Vagina (tissue), 2 donors: ENCODE data around the gene ONECUT2. TPM values are rescaled to one million over a fixed set of nuclear protein-coding genes. Genes with fewer than 3 reads are reported as not detected.

ENCODE experiments used
- DNase-seq, 2 donors: peaks; one replicate each; pipeline ENCODE4 v3.0.0-alpha.2; 2017; ENCODE audit errors: extremely low spot score in 2 of 2
- H3K27ac ChIP-seq: fragments of 200-600 bp; sonication (generic); one replicate; pipeline ENCODE4 v1.5.1; 2019
- H3K27me3 ChIP-seq: fragments of 200-600 bp; sonication (generic); one replicate; pipeline ENCODE4 v1.5.1; 2019
- H3K36me3 ChIP-seq, 2 donors: fragments of 200-600 bp; sonication (generic); one replicate each; pipeline ENCODE4 v1.5.1; 2017 to 2019
- H3K4me1 ChIP-seq: fragments of 200-600 bp; sonication (generic); one replicate; pipeline ENCODE4 v1.5.1; 2019
- H3K4me3 ChIP-seq, 2 donors: fragments of 200-600 bp; sonication (generic); 1 replicate in 1 of 2; 2 replicates in 1 of 2; pipeline ENCODE4 v1.5.1; 2016 to 2019
- H3K9me3 ChIP-seq: fragments of 200-600 bp; sonication (generic); one replicate; pipeline ENCODE4 v1.5.1; 2019
- POLR2A ChIP-seq, 2 donors: fragments of 450-650 bp; IDR thresholded peaks; one replicate each; pipeline ENCODE4 v1.6.1; 2017; ENCODE audit warnings: antibody characterized with exemption in 2 of 2, mild to moderate bottlenecking in 2 of 2, moderate library complexity in 2 of 2
- POLR2AphosphoS5 ChIP-seq, 2 donors: sonication (generic); formaldehyde crosslinking; IDR thresholded peaks; one replicate each; pipeline ENCODE4 v1.9.0; 2017; ENCODE audit warnings: antibody characterized with exemption in 2 of 2, mild to moderate bottlenecking in 2 of 2, low read depth in 1 of 2; ENCODE audit not compliant: insufficient read depth in 1 of 2
- intact Hi-C: fragments of 100-400 bp; cut with DNase I; formaldehyde crosslinking; loops from one replicate; pipeline ENCODE4 v1.15.1; 2023
- total RNA-seq: library from RNA; depleted of rRNA; stranded (reverse); fragments of >200 nt; gene quantifications from one replicate; pipeline ENCODE4 v1.2.3, GENCODE V29; 2016
- TF ChIP-seq, protein P1 (sequence below), 3 experiments: fragments of 450-650 bp in 2 of 3; fragments of 200-600 bp in 1 of 3; sonication (generic) in 1 of 3; IDR thresholded peaks; one replicate each; pipeline ENCODE4 v1.5.1; 2017 to 2019; ENCODE audit warnings: antibody characterized with exemption in 3 of 3, mild to moderate bottlenecking in 2 of 3, moderate library complexity in 2 of 3

ONECUT2 gene
- total RNA-seq, 1 donor from 2014 or later, result not detected

DNA sequence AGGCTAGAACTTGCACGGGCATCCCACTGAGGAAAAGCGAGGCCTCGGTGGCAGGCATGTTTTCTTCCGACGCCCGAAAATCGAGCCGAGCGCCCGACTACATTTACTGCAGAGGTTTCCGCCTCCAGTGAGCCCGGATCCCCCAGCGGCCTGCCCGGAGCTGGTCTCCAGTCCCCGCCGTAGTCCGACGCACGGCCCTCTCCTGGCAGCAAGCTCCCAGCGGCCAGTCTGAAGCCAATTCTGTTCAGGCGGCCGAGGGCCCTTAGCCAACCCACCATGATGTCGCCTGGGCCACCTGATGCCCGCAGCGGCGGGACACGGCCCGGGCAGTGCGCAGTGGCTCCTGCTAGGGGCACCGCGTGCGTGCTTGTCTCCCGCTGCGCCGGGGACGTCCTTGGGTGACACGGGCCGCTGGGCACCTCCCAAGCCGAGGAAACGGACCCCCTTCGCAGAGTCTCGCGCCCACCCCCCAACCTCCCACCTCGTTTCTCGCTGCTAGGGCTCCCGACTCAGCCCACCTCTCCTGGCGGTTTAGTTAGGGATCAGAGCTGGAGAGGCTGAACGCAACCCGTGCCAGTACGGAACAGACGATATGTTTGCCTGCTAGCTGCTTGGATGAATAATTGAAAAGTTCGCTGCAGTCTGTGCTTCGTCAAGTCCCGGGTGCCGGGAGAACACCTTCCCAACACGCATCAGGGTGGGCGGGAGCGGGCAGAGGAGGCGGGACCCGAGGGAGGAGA, 5.3 kb downstream of the ONECUT2 start:
- no peak for DNase-seq
- TF ChIP-seq POLR2A (IDR thresholded peaks at IDR 0.05) (no peak), POLR2AphosphoS5 (IDR thresholded peaks at IDR 0.05; ENCODE audit: insufficient read depth in 1 of 2, low read depth in 1 of 2) (no peak)
- TF ChIP-seq, protein P1, sequence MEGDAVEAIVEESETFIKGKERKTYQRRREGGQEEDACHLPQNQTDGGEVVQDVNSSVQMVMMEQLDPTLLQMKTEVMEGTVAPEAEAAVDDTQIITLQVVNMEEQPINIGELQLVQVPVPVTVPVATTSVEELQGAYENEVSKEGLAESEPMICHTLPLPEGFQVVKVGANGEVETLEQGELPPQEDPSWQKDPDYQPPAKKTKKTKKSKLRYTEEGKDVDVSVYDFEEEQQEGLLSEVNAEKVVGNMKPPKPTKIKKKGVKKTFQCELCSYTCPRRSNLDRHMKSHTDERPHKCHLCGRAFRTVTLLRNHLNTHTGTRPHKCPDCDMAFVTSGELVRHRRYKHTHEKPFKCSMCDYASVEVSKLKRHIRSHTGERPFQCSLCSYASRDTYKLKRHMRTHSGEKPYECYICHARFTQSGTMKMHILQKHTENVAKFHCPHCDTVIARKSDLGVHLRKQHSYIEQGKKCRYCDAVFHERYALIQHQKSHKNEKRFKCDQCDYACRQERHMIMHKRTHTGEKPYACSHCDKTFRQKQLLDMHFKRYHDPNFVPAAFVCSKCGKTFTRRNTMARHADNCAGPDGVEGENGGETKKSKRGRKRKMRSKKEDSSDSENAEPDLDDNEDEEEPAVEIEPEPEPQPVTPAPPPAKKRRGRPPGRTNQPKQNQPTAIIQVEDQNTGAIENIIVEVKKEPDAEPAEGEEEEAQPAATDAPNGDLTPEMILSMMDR (IDR thresholded peaks at IDR 0.05), result no peak
- no peak overlapping the region for H3K27ac ChIP-seq
- no peak overlapping the region for H3K4me3 ChIP-seq
- intact Hi-C loops, result no loop called here
- H3K4me1 ChIP-seq, result peaks cover 55% of the 10 kb centered on the region
- H3K27me3 ChIP-seq, result peaks cover 36% of the 10 kb centered on the region
- H3K36me3 ChIP-seq, result no peaks in the 10 kb centered on the region
- no peaks in the 10 kb centered on the region for H3K9me3 ChIP-seq

DNA sequence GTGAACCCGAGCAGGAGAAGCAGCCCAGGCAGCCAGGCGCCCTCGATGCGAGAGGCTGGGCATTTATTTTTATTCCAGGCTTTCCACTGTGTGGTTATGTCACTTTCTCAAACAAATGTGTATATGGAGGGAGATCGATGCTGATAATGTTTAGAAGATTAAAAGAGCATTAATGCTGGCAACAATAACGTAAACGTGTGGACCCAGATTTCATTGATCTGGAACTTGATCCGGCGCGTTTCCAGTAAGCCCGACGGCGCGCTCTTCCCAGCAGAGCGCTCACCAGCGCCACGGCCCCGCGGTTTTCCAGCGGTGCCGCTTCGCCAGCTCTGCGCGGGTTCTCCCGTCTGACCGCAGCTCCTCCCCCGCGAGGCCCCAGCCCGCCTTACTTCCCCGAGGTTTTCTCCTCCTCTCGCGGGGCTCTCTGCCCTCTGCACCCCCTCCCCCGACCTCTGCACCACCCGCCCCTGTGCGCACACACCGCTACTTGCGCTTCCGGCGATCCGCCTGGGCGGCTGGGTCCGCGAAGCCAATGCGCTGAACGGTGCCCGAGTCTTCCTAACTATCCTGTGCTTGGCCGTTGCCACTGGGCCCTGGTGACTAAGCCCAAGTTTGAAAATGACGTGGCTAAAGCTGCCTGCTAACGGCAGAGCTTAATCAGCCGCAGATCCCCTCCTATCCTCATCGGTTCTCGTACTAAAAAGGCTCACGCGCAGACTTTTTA, 6.1 kb downstream of the ONECUT2 start:
- Histone ChIP-seq H3K9me3 (no peaks in the 10 kb centered on the region), H3K27ac (no peak overlapping the region), H3K4me1 (peaks cover 51% of the 10 kb centered on the region), H3K27me3 (peaks cover 34% of the 10 kb centered on the region), H3K4me3 (no peak overlapping the region), H3K36me3 (no peaks in the 10 kb centered on the region)
- DNase-seq, result no peak
- no peak for TF ChIP-seq POLR2AphosphoS5 (IDR thresholded peaks at IDR 0.05; ENCODE audit: insufficient read depth in 1 of 2, low read depth in 1 of 2)
- TF ChIP-seq, protein P1 (IDR thresholded peaks at IDR 0.05), result no peak
- TF ChIP-seq POLR2A (IDR thresholded peaks at IDR 0.05), result no peak
- intact Hi-C loops, result no loop called here

DNA sequence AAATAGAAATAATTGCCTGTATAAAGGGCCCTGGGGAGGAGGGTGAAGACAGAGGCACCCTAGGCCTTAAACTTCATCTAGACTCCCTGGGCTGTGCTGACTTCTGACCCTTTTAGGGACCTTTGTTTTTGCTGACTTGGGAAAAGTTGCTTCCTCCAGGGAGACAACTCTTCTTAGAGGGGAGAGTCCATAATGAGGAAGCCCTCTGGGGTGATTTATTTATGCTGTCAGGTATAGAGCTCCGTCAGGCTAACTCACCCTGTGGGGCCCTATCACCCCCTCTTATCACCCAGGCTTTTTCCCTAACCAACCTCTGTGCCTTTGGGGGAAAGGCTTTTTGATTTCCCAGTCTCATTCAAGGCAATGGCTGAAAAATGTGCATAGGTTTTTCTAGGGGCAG, 8.1 kb downstream of the ONECUT2 start:
- peaks cover 16% of the 10 kb centered on the region for H3K27me3 ChIP-seq
- H3K4me1 ChIP-seq, result peaks cover 32% of the 10 kb centered on the region
- no peaks in the 10 kb centered on the region for H3K9me3 ChIP-seq
- intact Hi-C loops, result no loop called here
- TF ChIP-seq, protein P1 (IDR thresholded peaks at IDR 0.05), result no peak
- TF ChIP-seq POLR2A (IDR thresholded peaks at IDR 0.05), result no peak
- TF ChIP-seq POLR2AphosphoS5 (IDR thresholded peaks at IDR 0.05; ENCODE audit: insufficient read depth in 1 of 2, low read depth in 1 of 2), result no peak
- no peak for DNase-seq
- no peak overlapping the region for H3K27ac ChIP-seq
- no peak overlapping the region for H3K4me3 ChIP-seq
- H3K36me3 ChIP-seq, result no peaks in the 10 kb centered on the region

- H3K4me3 ChIP-seq, result no peak overlapping the region
- intact Hi-C loops, result no loop called here
- H3K27ac ChIP-seq, result no peak overlapping the region
- peaks cover 28% of the 10 kb centered on the region for H3K4me1 ChIP-seq
- no peaks in the 10 kb centered on the region for H3K36me3 ChIP-seq
- H3K27me3 ChIP-seq, result peaks cover 14% of the 10 kb centered on the region
- TF ChIP-seq POLR2A (IDR thresholded peaks at IDR 0.05), result no peak
- no peak for TF ChIP-seq POLR2AphosphoS5 (IDR thresholded peaks at IDR 0.05; ENCODE audit: insufficient read depth in 1 of 2, low read depth in 1 of 2)
- TF ChIP-seq, protein P1 (IDR thresholded peaks at IDR 0.05), result no peak
- DNase-seq, result no peak
- H3K9me3 ChIP-seq, result no peaks in the 10 kb centered on the region
Observed at GRCh38 chr18:57443702-57444101, 8.5 kb downstream of the ONECUT2 start.

- intact Hi-C loops, result no loop called here
- TF ChIP-seq POLR2AphosphoS5 (IDR thresholded peaks at IDR 0.05; ENCODE audit: insufficient read depth in 1 of 2, low read depth in 1 of 2) (no peak), POLR2A (IDR thresholded peaks at IDR 0.05) (no peak)
- TF ChIP-seq, protein P1 (IDR thresholded peaks at IDR 0.05), result no peak
- no peak overlapping the region for H3K27ac ChIP-seq
- H3K4me3 ChIP-seq, result no peak overlapping the region
- no peaks in the 10 kb centered on the region for H3K9me3 ChIP-seq
- H3K4me1 ChIP-seq, result peaks cover 22% of the 10 kb centered on the region
- H3K36me3 ChIP-seq, result no peaks in the 10 kb centered on the region
- peaks cover 9% of the 10 kb centered on the region for H3K27me3 ChIP-seq
- DNase-seq, result no peak
Observed at GRCh38 chr18:57444301-57444759, 9.2 kb downstream of the ONECUT2 start.
